Renal cortex interstitium (tissue), 11 donors: Measurements from ENCODE around the gene CARMIL3. TPM values are rescaled to one million over a fixed set of nuclear protein-coding genes. Genes with fewer than 3 reads are reported as not detected.
"Not testable (repeated sequence)": the region's sequence is repeated elsewhere in the genome, so short reads cannot be mapped to it uniquely, and the experiment has no call there.

Source experiments
- DNase-seq, 11 donors: peaks; one replicate each; pipeline ENCODE4 v3.0.0-alpha.2; 2013; ENCODE audit warnings: low read depth in 9 of 11, low spot score in 4 of 11; ENCODE audit errors: extremely low read depth in 1 of 11
- polyA plus RNA-seq, 3 donors: library from polyadenylated mRNA; unstranded; fragments of 120-200 nt; gene quantifications; one replicate each; pipeline ENCODE4 v1.2.1, GENCODE V29; 2013; ENCODE audit not compliant: insufficient read length in 3 of 3

The CARMIL3 gene
- polyA plus RNA-seq, 3 donors: 1.5 to 3.7 (median 2.7) TPM

DNA sequence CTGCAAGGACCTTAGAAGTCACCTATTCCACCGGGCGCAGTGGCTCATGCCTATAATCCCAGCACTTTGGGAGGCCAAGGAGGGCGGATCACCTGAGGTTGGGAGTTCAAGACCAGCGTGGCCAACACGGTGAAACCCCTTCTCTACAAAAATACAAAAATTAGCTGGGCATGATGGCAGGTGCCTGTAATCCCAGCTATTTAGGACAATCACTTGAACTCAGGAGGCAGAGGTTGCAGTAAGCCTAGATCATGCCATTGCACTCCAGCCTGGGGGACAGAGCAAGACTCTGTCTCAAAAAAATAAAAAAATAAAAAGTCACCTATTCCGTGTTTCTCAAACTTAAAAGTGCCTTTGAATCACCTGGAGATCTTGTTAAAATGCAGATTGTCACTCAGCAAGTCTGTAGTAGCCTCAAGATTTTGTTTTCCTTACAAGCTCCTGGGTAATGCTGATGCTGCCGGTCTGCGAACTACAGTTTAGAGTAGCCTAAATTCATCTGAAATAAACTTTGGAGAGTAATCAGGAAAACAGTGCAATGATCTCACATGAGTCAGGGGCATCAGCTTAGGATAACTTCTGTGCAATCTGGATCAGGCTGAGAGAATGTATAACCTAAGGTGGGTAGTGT lies 53.9 kb downstream of the CARMIL3 start:
- not testable (repeated sequence) for DNase-seq

DNA sequence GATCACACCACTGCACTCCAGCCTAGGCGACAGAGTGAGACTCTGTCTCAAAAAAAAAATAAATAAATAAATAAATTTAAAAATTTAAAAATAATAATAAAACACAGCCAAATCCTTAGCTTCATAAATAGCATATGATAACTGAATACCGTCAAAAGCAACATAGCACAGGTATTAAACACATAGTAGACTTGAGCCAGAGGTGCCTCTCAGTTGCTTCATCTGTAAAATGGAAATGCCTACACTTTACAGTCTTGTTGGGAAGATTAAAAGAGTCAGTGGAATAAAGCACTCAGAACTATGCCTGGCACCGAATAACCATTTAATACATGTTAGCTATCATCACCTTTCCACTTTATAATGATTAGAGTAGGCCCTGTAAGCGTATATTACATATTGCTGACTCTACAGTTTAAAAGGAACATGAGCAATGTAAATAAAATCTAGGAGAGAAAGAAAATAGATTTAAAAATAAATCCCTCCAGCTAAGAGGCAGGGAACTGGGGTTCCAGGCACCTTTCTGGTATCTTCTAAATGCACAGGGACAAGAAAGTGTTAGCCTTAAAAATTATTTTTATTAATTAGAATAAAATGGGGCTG lies 55.0 kb downstream of the CARMIL3 start:
- DNase-seq: no peak

DNA sequence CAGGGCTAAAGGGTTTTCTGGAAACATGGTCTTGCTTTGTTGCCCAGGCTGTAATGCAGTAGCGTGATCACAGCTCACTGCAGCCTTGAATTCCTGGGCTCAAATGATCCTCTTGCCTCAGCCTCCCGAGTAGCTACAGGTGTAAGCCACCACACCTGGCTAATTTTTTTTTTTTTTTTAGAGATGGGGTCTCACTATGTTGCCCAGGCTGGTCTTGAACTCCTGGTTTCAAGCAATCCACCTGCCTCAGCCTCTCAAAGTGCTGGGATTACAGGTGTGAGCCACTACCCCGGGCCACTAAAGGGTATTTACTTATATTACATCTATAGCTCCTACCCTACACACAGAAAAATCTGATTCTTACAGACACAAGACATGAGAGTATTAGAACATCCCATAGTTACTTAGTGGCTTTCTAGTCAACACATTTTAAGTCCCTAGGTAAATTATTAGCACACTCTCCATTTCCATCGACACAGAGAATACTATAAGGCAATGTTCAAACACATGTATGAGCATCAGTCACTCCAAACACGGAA lies 56.6 kb downstream of the CARMIL3 start:
- DNase-seq: no peak

DNA sequence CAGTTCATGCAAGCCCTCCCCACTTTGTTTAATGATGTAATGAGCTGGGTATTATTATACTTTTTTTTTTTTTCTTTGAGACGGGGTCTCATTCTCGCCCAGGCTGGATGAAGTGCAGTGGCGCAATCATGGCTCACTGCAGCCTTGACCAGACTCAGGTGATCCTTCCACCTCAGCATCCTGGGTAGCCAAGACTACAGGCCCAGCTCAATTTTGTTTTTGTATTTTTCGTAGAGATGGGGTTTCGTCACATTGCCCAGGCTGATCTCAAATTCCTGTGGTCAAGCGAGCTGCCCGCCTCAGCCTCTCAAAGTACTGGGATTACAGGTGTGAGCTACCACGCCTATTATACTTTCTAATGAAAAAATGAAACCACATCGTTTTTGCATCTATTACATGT lies 58.3 kb downstream of the CARMIL3 start:
- no peak for DNase-seq

DNA sequence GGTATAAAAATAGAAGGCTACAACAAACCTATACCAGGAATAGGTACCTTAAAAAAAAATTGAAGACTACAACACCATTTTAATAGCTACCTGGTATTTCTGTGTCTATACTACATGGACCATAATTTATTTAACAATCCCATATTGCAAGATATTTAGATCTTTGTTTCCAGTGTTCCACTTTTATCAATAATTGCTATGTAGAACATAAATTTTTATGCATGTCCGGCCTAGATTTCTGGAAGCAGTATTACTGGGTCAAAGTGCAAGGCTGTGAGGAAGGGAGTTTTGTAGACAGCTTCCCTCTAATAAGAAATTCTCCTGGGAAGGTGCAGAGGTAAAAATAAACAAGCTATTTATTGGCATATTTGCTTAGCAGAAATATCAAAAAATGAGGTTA lies 58.7 kb downstream of the CARMIL3 start:
- no peak for DNase-seq

DNA sequence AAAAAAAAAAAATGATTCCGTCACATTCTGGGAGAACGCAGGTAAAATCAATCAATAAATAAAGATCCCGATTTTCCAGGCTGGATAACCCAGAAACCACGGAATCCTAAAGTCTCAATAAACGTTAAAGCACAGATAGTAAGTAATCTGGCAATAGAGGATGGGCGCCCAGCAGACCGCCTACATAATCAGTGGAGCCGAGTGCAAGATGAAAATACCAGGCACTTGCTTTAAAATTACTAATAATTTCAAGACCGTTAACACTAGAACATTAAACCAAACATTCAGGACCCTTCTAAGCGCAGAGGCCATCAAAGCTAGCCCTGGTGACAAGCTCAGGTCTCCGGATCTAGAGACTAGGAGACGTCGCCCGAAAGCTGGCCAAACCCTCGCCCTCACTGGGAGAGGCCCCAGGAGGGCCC lies 61.6 kb downstream of the CARMIL3 start:
- DNase-seq: no peak

DNA sequence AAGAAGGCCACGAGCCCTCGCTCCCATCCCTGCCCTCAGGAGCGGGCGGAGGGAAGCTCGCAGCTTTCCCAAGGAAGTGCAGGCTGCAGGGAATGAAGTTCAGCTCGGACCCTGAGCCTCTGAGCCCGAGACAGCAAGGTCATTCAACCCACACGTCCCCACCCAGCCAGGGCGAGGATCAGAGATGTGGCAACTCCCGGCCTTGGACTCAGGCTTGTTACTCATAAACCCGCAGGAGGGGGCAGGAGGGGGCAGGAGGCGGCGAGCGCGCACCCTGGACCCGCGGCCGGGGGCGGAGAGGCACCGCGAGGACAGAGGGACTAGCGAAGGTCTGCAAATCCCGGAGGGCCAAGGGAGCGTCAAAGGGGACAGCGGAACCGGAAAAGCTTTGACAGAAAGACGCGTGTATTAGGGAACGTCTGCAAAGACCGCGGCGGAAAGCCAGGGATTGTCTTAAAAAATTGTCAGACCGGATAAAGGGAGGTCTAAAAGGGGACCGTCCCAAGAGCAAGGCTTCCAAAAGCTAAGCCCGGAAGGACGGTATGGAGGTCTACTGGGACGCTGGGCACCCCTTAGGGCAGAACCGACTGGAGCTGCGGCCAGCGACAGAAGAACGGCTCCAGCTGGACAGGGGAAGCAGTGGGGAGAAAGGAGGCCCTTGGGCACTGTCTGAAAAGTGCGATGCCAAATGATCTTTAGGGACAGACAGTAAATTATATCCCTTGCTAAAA lies 62.2 kb downstream of the CARMIL3 start:
- peak in 9 of 11 donors; percentile 74 to 86 (median 80) for DNase-seq

DNA sequence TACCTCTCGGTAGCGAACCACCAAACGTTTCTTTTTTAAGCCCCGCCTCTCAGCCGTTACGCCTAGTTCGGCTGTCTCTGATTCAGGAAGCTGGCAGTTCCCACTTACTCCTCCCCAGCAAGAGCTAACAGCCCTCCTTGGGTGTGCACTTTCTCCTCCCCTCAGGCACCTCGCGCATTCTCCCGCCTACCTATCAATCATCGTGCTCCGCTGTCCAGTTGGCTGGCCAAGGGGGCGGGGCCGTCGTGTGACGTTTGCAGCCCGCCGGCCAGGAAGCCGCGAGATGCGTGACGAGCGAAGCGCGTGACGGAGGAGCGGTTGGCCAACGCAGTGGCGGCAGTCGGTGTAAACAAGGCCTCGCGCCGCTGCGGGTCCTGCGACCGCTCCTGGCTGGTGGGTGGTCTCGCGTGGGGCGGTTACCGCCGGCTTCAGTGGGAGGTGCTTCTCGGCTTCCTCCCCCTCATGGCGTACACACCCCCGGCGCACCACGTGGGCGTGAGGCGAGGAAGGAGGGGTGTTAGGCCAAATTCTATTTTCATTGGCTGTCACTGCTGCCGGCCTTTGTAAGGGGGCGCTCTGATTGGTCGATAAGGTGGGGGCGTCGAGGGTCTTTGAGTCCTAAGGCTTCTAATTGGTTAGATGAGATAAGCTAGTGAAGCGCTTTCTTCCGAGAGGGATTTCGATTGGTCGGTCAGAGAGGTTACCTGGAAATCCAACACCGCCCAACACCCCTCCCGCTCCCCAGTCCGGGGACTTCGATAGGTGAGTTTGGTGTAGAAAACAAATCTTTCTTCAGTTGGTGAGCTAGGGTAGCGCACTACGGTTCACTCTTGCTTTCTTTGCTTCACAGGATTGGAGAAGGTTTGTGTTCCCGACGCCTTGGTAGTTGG lies 63.0 kb downstream of the CARMIL3 start, which contains the start of the genes DCAF11 and NRL:
Gene DCAF11, plus strand, starts transcription at position 246 of the 890 bp plus-strand sequence. CDS start 818 bp downstream, outside the sequence.
Gene NRL, minus strand, starts transcription at position 418 of the 890 bp plus-strand sequence. CDS start 32,101 bp downstream, outside the sequence.
- peak; percentile 96 to 100 (median 99) for DNase-seq

GRCh38 chr14:24115422-24116127 lies 63.8 kb downstream of the CARMIL3 start:
- DNase-seq: no peak

GRCh38 chr14:24116128-24116814 lies 64.5 kb downstream of the CARMIL3 start:
- DNase-seq: no peak

DNA sequence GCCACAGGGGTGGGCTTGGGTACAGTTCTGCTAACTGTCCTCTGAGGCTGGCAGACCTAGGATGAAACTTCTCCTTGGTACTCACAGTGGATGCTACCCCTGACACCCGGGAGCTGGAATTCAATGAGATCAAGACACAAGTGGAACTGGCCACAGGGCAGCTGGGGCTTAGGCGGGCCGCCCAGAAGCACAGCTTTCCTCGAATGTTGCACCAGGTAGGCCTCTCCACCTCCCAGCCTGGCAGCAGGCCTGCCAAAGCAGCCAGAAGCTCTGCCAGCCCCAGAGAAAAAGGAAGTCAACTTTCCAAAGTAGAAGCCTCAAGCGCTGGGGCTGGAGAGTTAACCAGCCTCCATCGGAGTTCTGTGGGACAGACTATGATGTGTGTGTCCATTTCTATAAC lies 65.4 kb downstream of the CARMIL3 start:
- DNase-seq: no peak

Other genes with a start within 250 kb of the CARMIL3 start
- gene DHRS4, start 98.2 kb upstream of the CARMIL3 start, polyA plus RNA-seq: 10 to 100 TPM; 51.6 to 63.2 (median 58.2) TPM
- 10 to 100 TPM; 34.9 to 40.4 (median 35.4) TPM for gene DHRS4L2, start 63.1 kb upstream of the CARMIL3 start, polyA plus RNA-seq
- gene CPNE6, start 19.6 kb downstream of the CARMIL3 start, polyA plus RNA-seq: not detected
- gene PCK2, start 42.3 kb downstream of the CARMIL3 start, polyA plus RNA-seq: 10 to 100 TPM; 28.9 to 37.3 (median 34.4) TPM
- gene DCAF11, start 62.8 kb downstream of the CARMIL3 start, polyA plus RNA-seq: 10 to 100 TPM; 72.3 to 85.0 (median 80.7) TPM
- gene NRL, start 62.9 kb downstream of the CARMIL3 start, polyA plus RNA-seq: 1 to 10 TPM; 1.5 to 2.7 (median 2.4) TPM
- gene FITM1, start 78.7 kb downstream of the CARMIL3 start, polyA plus RNA-seq: 1 to 10 TPM in 1 of 3 donors, under 1 TPM in 2; 0.56 to 1.6 (median 0.79) TPM
- gene PSME1, start 84.2 kb downstream of the CARMIL3 start, polyA plus RNA-seq: 100 to 1,000 TPM; 198 to 220 (median 199) TPM
- gene EMC9, start 89.6 kb downstream of the CARMIL3 start, polyA plus RNA-seq: 10 to 100 TPM; 18.4 to 21.1 (median 20.2) TPM
- gene PSME2, start 94.6 kb downstream of the CARMIL3 start, polyA plus RNA-seq: 100 to 1,000 TPM; 150 to 170 (median 152) TPM
- 10 to 100 TPM; 45.5 to 59.5 (median 50.4) TPM for gene RNF31, start 95.5 kb downstream of the CARMIL3 start, polyA plus RNA-seq
- gene IRF9, start 109.3 kb downstream of the CARMIL3 start, polyA plus RNA-seq: 10 to 100 TPM; 56.3 to 66.1 (median 58.3) TPM
- 10 to 100 TPM; 64.2 to 76.7 (median 67.2) TPM for gene REC8, start 120.1 kb downstream of the CARMIL3 start, polyA plus RNA-seq
- gene IPO4, start 136.8 kb downstream of the CARMIL3 start, polyA plus RNA-seq: 10 to 100 TPM; 32.8 to 42.1 (median 40.5) TPM
- 10 to 100 TPM; 36.6 to 50.8 (median 47.1) TPM for gene TM9SF1, start 143.4 kb downstream of the CARMIL3 start, polyA plus RNA-seq
- 10 to 100 TPM in 1 of 3 donors, 1 to 10 TPM in 2; 4.8 to 11.6 (median 6.8) TPM for gene TSSK4, start 153.7 kb downstream of the CARMIL3 start, polyA plus RNA-seq
- 10 to 100 TPM; 56.1 to 58.4 (median 56.9) TPM for gene CHMP4A, start 161.5 kb downstream of the CARMIL3 start, polyA plus RNA-seq
- gene MDP1, start 164.1 kb downstream of the CARMIL3 start, polyA plus RNA-seq: 10 to 100 TPM; 10.2 to 17.3 (median 13.5) TPM
- 100 to 1,000 TPM; 198 to 251 (median 250) TPM for gene NEDD8, start 180.4 kb downstream of the CARMIL3 start, polyA plus RNA-seq
- 100 to 1,000 TPM; 107 to 128 (median 115) TPM for gene GMPR2, start 180.9 kb downstream of the CARMIL3 start, polyA plus RNA-seq
- 10 to 100 TPM; 52.8 to 65.8 (median 61.6) TPM for gene TINF2, start 190.6 kb downstream of the CARMIL3 start, polyA plus RNA-seq
- 1 to 10 TPM; 1.6 to 2.1 (median 2.0) TPM for gene TGM1, start 211.2 kb downstream of the CARMIL3 start, polyA plus RNA-seq
- gene RABGGTA, start 219.6 kb downstream of the CARMIL3 start, polyA plus RNA-seq: 10 to 100 TPM; 20.0 to 25.3 (median 23.5) TPM
- gene DHRS1, start 247.8 kb downstream of the CARMIL3 start, polyA plus RNA-seq: 10 to 100 TPM; 31.4 to 61.9 (median 37.9) TPM
- 10 to 100 TPM; 25.8 to 28.5 (median 26.7) TPM for gene NOP9, start 247.8 kb downstream of the CARMIL3 start, polyA plus RNA-seq